DMS153 (cell line): ENCODE data around the gene SRGAP1.
"Not testable (repeated sequence)": the region's sequence is repeated elsewhere in the genome, so short reads cannot be mapped to it uniquely, and the experiment has no call there.

ENCODE experiments used
- DNase-seq: peaks from one replicate; lab custom pipeline; 2025; lab: John Stamatoyannopoulos, UW

The SRGAP1 gene

GRCh38 chr12:64122154-64122553, 277.7 kb downstream of the SRGAP1 start:
- no peak for DNase-seq

- no peak for DNase-seq
Measured at GRCh38 chr12:64122995-64123394, 278.5 kb downstream of the SRGAP1 start.

DNA sequence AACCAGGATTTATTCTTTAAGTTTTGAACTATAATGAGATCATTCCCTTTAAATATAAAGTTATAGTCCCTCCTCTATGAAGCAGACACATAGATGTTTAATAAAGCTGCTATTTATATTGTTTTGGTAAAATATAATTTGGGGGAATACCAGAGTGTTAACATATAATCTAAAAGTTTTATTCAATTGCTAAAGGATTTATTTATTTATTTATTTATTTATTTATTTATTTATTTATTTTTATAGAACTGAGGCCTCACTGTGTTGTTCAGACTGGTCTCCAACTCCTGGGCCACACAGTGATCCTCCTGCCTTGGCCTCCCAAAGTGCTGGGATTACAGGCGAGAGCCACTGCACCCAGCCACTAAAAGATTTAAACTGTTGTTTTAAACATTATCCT, 278.9 kb downstream of the SRGAP1 start:
- no peak for DNase-seq

- peak; percentile 28 for DNase-seq
Measured at GRCh38 chr12:64124511-64125197, 280.2 kb downstream of the SRGAP1 start.

DNA sequence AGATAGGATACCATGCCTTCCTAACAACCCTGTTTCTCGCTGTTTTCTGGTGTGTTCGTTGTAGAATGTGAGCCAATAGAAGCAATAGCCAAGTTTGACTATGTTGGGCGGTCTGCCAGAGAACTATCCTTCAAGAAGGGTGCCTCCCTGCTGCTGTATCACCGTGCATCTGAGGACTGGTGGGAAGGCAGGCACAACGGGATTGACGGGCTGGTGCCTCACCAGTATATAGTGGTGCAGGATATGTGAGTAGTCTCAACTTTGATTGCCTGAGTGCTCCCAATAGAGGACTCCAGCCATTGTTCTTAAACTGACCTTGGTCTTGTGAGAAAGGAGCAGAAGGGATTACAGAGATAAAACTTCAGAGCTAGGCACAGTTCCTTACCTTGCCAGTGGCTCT, 281.4 kb downstream of the SRGAP1 start:
- DNase-seq = no peak

GRCh38 chr12:64127811-64128210, 283.3 kb downstream of the SRGAP1 start:
- no peak for DNase-seq

DNA sequence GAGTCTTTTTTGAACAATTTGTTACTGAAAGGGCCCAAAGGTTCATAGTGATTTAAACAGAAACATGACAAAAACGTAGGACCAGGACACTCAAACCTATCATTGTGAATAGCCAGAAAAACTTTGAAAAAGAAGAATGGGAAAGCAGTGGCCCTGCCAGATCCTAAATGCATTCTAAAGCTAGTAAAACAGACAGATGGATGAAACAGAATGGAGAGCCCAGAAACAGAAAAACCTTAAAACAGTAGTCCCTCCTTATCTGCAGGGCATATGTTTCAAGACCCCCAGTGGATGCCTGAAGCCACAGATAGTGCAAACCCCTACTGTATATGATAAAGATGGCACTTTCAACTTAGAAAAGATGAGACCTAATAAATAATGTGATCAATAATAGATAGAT, 283.9 kb downstream of the SRGAP1 start:
- no peak for DNase-seq

DNA sequence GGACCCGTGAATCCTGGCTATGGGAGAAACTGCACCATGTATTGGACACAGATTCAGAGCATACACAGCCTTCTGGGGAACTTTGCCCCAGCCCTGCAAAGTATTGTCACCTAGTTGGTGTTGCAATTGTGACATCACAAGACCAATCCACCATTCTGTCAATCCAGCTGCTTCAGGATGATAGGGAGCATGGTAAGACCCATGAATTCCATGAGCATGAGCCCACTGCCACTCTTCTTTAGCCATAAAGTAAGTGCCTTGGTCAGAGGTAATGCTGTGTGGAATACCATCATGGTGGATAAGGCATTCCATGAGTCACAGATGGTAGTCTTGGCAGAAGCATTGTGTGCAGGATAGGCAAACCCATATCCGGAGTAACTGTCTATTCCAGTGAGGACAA, 286.0 kb downstream of the SRGAP1 start:
- DNase-seq = not testable (repeated sequence)

DNA sequence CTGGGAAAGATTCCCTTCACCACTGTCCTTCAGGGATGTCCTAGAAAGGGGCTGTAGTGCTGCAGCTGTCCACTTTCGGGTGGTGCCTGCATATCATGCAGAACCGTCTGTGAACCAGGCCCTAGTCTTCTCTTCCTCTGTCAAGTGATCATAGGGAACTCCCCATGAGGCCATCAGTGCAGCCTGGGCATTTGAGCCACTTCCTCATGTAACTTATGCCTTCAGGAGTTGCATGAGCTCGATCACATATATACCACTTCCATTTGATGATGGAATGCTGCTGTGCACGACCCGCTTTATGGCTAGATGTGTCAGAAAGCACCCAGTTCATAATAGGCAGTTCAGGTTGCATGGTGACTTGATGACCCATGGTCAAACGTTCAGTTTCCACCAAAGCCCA, 287.0 kb downstream of the SRGAP1 start:
- not testable (repeated sequence) for DNase-seq

- not testable (repeated sequence) for DNase-seq
Measured at GRCh38 chr12:64132672-64133071, 288.2 kb downstream of the SRGAP1 start.

DNA sequence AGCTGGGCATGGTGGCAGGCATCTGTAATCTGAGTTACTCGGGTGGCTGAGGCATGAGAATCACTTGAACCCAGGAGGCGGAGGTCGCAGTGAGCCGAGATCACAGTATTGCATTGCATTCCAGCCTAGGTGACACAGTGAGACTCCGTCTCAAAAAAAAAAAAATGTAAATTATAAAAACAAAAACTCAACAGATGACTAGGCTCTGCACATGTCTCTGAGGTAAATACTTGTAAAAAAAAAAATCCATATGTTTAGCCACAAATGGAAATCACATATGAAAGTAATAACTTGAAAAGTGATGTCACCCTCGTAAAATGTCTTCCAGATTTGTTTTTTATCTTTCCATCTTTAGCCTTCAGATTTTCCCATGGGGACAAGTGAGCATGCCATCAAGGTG, 292.6 kb downstream of the SRGAP1 start:
- no peak for DNase-seq

GRCh38 chr12:64139021-64139420, 294.5 kb downstream of the SRGAP1 start:
- no peak for DNase-seq

GRCh38 chr12:64142382-64142781, 297.9 kb downstream of the SRGAP1 start:
- no peak for DNase-seq

- no peak for DNase-seq
Measured at GRCh38 chr12:64142784-64143183, 298.3 kb downstream of the SRGAP1 start.

GRCh38 chr12:64145226-64145625, 300.7 kb downstream of the SRGAP1 start:
- no peak for DNase-seq

- DNase-seq = peak; percentile 73
Measured at GRCh38 chr12:64147011-64147631, 302.6 kb downstream of the SRGAP1 start.

- DNase-seq = no peak
Measured at GRCh38 chr12:64147875-64148274, 303.4 kb downstream of the SRGAP1 start.

GRCh38 chr12:64154677-64155076, 310.2 kb downstream of the SRGAP1 start:
- DNase-seq = no peak

GRCh38 chr12:64157110-64157509, 312.6 kb downstream of the SRGAP1 start:
- DNase-seq = no peak

DNA sequence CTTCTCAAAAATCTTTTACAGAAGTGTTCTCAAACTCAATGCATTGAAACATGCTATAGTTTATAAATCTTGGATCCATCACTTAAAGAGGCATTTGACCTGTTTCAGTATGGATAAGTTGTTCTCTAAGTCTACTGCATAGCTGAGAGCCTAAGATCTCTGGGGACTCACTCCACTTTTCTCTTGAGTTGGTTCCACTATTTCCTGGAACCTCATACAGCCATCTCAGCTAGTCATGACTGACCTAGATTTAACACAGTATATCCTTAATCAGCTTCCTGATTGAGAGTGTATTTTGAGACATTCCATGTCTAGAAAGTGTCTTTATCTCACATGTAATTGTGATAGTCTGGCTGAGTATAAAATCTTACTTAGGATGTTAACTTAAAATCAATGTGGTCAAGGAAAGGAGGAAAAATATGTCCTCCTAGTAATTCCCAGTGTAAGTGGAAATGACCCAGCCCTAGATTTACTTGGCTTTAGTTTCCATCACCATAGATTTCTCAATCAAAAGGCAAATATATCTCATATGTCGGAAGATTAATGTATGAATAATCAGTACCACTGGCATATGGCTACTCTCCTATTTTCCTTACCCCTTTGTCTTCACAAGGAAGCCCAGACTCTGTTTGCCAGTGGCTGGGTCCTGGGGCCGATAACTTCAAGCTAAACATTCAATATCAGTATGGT, 315.7 kb downstream of the SRGAP1 start:
- no peak for DNase-seq

DNA sequence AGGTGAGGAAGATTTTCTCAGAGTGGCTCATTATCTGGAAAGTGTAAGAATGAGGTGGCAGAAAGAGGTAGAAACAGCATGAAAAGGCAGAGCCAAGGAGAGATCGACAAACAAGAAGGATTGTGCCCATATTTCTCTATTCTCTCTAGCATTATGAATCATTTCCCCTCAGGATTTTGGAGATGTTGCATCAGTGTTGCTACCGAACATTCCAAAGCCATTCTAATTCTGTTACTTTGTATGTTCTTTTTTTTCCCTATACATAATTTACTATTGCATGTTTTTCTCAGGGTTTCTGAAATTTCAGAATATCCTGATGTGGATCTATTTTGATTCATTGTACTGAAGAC, 316.2 kb downstream of the SRGAP1 start:
- no peak for DNase-seq

DNA sequence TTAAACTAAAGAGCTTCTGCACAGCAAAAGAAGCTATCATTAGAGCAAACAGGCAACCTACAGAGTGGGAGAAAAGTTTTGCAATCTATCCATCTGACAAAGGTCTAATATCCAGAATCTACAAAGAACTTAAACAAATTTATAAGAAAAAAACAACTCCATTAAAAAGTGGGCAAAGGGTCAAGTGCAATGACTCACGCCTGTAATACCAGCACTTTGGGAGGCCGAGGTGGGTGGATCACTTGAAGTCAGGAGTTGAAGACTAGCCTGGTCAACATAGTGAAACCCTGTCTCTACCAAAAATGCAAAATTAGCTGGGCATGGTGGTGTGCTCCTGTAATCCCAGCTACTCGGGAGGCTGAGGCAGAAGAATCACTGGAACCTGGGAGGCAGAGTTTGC, 322.1 kb downstream of the SRGAP1 start:
- DNase-seq = not testable (repeated sequence)

DNA sequence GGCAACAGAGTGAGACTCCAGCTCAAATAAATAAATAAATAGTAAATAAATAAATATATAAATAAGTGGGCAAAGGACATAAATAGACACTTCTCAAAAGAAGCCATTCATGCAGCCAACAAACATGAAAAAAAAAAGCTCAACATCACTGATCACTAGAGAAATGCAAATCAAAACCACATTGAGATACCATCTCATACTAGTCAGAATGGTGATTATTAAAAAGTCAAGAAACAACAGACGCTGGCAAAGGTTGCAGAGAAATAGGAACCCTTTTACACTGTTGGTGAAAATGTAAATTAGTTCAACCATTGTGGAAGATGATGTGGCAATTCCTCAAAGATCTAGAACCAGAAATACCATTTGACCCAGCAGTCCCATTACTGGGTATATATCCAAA, 322.5 kb downstream of the SRGAP1 start:
- not testable (repeated sequence) for DNase-seq
